IMR-90 (cell line): ENCODE measurements around the gene ADGRF3.
"Not testable (repeated sequence)": the region's sequence is repeated elsewhere in the genome, so short reads cannot be mapped to it uniquely, and the experiment has no call there.

Experiments used
- CTCF ChIP-seq: conservative IDR thresholded peaks from 2 replicates; pipeline ENCODE4 v1.5.1; 2012; ENCODE audit warnings: mild to moderate bottlenecking, low read depth, low read length, improper control_type of control experiment
- POLR2A ChIP-seq: IDR thresholded peaks from 2 replicates; pipeline ENCODE4 v1.6.1; 2012; ENCODE audit warnings: mild to moderate bottlenecking, low read depth, low read length

- not testable (repeated sequence) for TF ChIP-seq CTCF, POLR2A
Observed at GRCh38 chr2:26354469-26354868, 7.9 kb upstream of the ADGRF3 start.
